Measurements from ENCODE around the gene SPDEF. TPM values are rescaled to one million over a fixed set of nuclear protein-coding genes. Genes with fewer than 3 reads are reported as not detected.

Gene SPDEF
- total RNA-seq, 4 donors from 2014 or later, result 4.4 TPM; not detected in 3

DNA sequence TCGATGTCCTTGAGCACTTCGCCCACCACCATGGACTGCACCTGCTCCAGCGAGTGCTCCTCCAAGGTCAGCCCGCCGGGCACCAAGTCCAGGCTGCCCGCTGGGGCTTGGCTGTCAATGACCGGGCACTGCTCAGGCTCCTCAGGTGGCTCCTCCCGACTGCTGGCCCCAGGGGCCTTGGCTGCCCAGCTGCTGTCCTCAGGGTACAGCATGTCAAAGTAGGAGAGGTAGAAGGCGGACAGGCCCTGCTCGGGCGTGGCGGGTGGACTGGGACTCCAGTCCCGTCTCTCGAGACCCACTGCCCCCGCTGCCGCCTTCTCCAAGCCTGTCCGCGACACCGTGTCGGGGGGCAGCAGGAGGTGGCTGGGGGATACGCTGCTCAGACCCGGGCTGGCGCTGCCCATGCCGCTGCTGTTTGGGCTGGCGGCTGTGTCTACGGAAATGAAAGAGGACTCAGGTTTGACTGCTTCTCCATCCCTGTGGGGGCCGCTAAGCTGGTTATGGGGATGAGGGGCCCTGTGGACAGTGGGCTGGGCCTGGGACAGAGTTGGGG is 12.0 kb downstream of the SPDEF start:
- WGBS, 2 donors (ENCODE audit: low coverage in 1 of 2), result 100% methylated on average over 1 of the region's 27 CpGs; no CpG with 5 or more reads in 1 of the 2 donors
- no peaks in the 10 kb centered on the region for H3K9me3 ChIP-seq
- TF ChIP-seq POLR2AphosphoS5 (IDR thresholded peaks at IDR 0.05) (no peak), EP300 (IDR thresholded peaks at IDR 0.05) (no peak)
- peaks cover 0 to 17% (median 0%) of the 10 kb centered on the region in 3 donors for H3K4me1 ChIP-seq
- H3K27me3 ChIP-seq, result no peaks in the 10 kb centered on the region
- H3K4me3 ChIP-seq, result no peak overlapping the region
- no peak for ATAC-seq
- no peak overlapping the region for H3K27ac ChIP-seq
- H3K36me3 ChIP-seq, result no peaks in the 10 kb centered on the region

DNA sequence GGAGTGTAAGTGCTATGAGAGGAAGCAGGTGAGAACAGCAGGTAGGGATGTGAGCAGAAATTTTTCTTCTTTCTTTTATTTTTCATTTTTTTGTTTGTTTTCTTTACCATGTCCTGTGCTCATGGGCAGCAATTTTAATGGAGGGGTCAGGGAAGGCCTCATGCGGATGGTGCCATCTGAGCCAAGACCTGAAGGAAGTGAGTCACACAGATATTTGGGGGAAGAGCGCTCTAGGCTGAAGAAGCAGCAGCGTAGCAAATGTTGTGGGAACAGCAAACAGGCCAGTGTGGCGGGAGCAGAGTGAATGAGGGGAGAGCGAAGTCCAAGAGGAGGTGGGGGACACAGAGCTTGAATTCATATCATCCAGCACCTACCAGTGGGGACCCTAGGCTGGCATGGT is 12.7 kb downstream of the SPDEF start:
- H3K4me3 ChIP-seq, result no peak overlapping the region
- TF ChIP-seq, protein P1, sequence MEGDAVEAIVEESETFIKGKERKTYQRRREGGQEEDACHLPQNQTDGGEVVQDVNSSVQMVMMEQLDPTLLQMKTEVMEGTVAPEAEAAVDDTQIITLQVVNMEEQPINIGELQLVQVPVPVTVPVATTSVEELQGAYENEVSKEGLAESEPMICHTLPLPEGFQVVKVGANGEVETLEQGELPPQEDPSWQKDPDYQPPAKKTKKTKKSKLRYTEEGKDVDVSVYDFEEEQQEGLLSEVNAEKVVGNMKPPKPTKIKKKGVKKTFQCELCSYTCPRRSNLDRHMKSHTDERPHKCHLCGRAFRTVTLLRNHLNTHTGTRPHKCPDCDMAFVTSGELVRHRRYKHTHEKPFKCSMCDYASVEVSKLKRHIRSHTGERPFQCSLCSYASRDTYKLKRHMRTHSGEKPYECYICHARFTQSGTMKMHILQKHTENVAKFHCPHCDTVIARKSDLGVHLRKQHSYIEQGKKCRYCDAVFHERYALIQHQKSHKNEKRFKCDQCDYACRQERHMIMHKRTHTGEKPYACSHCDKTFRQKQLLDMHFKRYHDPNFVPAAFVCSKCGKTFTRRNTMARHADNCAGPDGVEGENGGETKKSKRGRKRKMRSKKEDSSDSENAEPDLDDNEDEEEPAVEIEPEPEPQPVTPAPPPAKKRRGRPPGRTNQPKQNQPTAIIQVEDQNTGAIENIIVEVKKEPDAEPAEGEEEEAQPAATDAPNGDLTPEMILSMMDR (IDR thresholded peaks at IDR 0.05), result no peak
- TF ChIP-seq EP300 (IDR thresholded peaks at IDR 0.05), result no peak
- no peak for TF ChIP-seq POLR2AphosphoS5 (IDR thresholded peaks at IDR 0.05)
- no peak for TF ChIP-seq POLR2A (IDR thresholded peaks at IDR 0.05)
- no peak overlapping the region for H3K27ac ChIP-seq
- H3K9me3 ChIP-seq, result no peaks in the 10 kb centered on the region
- ATAC-seq, result no peak
- peaks cover 0 to 17% (median 0%) of the 10 kb centered on the region in 3 donors for H3K4me1 ChIP-seq
- WGBS, 2 donors (ENCODE audit: low coverage in 1 of 2), result 71 to 91% methylated on average over 3 to 5 of the region's 5 CpGs
- H3K27me3 ChIP-seq, result no peaks in the 10 kb centered on the region
- no peaks in the 10 kb centered on the region for H3K36me3 ChIP-seq

- TF ChIP-seq POLR2A (IDR thresholded peaks at IDR 0.05), result no peak
- TF ChIP-seq, protein P1 (IDR thresholded peaks at IDR 0.05), result no peak
- TF ChIP-seq EP300 (IDR thresholded peaks at IDR 0.05), result no peak
- TF ChIP-seq POLR2AphosphoS5 (IDR thresholded peaks at IDR 0.05), result no peak
- ATAC-seq, result no peak
- WGBS, 2 donors (ENCODE audit: low coverage in 1 of 2), result no CpG with 5 or more reads among the region's 8 CpGs
- no peaks in the 10 kb centered on the region for H3K9me3 ChIP-seq
- no peaks in the 10 kb centered on the region for H3K36me3 ChIP-seq
- H3K27ac ChIP-seq, result no peak overlapping the region
- H3K4me1 ChIP-seq, result peaks cover 0 to 2% (median 0%) of the 10 kb centered on the region in 3 donors
- no peak overlapping the region for H3K4me3 ChIP-seq
- no peaks in the 10 kb centered on the region for H3K27me3 ChIP-seq
Measured at GRCh38 chr6:34540841-34541240, 15.3 kb downstream of the SPDEF start.

GRCh38 chr6:34540222-34540621 is 15.9 kb downstream of the SPDEF start:
- 76 to 79% methylated on average over 5 of the region's 5 CpGs for WGBS, 2 donors (ENCODE audit: low coverage in 1 of 2)
- Histone ChIP-seq H3K4me1 (no peaks in the 10 kb centered on the region), H3K27me3 (no peaks in the 10 kb centered on the region), H3K9me3 (no peaks in the 10 kb centered on the region), H3K27ac (no peak overlapping the region), H3K4me3 (no peak overlapping the region), H3K36me3 (no peaks in the 10 kb centered on the region)
- ATAC-seq, result no peak
- TF ChIP-seq EP300 (IDR thresholded peaks at IDR 0.05) (no peak), POLR2AphosphoS5 (IDR thresholded peaks at IDR 0.05) (no peak), POLR2A (IDR thresholded peaks at IDR 0.05) (no peak)
- TF ChIP-seq, protein P1 (IDR thresholded peaks at IDR 0.05), result no peak

- no peak overlapping the region for H3K27ac ChIP-seq
- no peak for ATAC-seq
- no peaks in the 10 kb centered on the region for H3K9me3 ChIP-seq
- no peaks in the 10 kb centered on the region for H3K27me3 ChIP-seq
- H3K4me3 ChIP-seq, result no peak overlapping the region
- WGBS, 2 donors (ENCODE audit: low coverage in 1 of 2), result no CpG with 5 or more reads among the region's 14 CpGs
- no peak for TF ChIP-seq POLR2AphosphoS5 (IDR thresholded peaks at IDR 0.05)
- TF ChIP-seq POLR2A (IDR thresholded peaks at IDR 0.05), result no peak
- TF ChIP-seq EP300 (IDR thresholded peaks at IDR 0.05), result no peak
- TF ChIP-seq, protein P1 (IDR thresholded peaks at IDR 0.05), result no peak
- no peaks in the 10 kb centered on the region for H3K36me3 ChIP-seq
- H3K4me1 ChIP-seq, result no peaks in the 10 kb centered on the region
Measured at GRCh38 chr6:34539181-34539580, 16.9 kb downstream of the SPDEF start.
